ENCODE measurements around the gene TBCA. TPM values are rescaled to one million over a fixed set of nuclear protein-coding genes. Genes with fewer than 3 reads are reported as not detected.

The TBCA gene
- total RNA-seq, 4 donors from 2014 or later = 44.7 to 178 (median 70.5) TPM

DNA sequence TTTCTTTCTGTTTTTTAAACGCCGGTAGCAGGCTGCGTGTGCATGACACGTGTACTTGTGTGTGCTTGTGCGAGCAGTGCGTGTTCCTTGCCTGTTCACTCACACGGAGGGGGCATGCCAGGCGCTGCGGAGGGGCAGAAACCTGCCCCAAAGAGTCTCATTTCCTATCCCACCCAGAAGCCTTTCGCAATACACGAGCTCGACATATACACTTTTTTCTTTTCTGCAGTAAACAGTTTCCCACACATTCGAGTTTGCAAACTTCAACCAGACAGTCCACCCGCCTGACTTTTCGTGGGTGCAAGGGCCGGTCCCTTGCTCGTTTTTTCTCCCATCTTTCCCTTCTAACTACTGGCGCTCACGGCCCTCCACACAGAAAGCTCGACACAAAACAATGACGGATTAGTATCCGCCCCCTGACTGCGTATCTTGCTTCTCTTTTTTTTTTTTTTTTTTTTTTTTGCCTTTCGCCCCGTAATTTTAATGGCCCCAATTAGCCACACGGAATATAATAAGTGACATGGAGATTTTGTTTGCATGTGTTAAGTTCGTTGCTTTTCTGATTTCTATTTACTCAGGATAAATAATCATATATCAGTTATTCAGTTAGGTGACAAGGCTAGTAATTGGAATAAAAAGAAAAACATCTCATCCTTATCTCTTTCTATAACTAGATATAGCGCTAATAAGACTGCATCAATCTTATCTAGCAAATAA lies 132.3 kb downstream of the TBCA start:
- no peak overlapping the region for H3K4me3 ChIP-seq
- no peak for TF ChIP-seq POLR2A (IDR thresholded peaks at IDR 0.05)
- TF ChIP-seq, protein P1, sequence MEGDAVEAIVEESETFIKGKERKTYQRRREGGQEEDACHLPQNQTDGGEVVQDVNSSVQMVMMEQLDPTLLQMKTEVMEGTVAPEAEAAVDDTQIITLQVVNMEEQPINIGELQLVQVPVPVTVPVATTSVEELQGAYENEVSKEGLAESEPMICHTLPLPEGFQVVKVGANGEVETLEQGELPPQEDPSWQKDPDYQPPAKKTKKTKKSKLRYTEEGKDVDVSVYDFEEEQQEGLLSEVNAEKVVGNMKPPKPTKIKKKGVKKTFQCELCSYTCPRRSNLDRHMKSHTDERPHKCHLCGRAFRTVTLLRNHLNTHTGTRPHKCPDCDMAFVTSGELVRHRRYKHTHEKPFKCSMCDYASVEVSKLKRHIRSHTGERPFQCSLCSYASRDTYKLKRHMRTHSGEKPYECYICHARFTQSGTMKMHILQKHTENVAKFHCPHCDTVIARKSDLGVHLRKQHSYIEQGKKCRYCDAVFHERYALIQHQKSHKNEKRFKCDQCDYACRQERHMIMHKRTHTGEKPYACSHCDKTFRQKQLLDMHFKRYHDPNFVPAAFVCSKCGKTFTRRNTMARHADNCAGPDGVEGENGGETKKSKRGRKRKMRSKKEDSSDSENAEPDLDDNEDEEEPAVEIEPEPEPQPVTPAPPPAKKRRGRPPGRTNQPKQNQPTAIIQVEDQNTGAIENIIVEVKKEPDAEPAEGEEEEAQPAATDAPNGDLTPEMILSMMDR (IDR thresholded peaks at IDR 0.05) = no peak
- H3K27me3 ChIP-seq = peaks cover 0 to 63% of the 10 kb centered on the region in 2 donors
- H3K36me3 ChIP-seq = no peaks in the 10 kb centered on the region
- H3K9me3 ChIP-seq = peaks cover 0 to 3% (median 0%) of the 10 kb centered on the region in 4 donors
- no peak for DNase-seq
- H3K4me1 ChIP-seq = peaks cover 0 to 25% (median 3%) of the 10 kb centered on the region in 4 donors
- no peak overlapping the region for H3K27ac ChIP-seq

DNA sequence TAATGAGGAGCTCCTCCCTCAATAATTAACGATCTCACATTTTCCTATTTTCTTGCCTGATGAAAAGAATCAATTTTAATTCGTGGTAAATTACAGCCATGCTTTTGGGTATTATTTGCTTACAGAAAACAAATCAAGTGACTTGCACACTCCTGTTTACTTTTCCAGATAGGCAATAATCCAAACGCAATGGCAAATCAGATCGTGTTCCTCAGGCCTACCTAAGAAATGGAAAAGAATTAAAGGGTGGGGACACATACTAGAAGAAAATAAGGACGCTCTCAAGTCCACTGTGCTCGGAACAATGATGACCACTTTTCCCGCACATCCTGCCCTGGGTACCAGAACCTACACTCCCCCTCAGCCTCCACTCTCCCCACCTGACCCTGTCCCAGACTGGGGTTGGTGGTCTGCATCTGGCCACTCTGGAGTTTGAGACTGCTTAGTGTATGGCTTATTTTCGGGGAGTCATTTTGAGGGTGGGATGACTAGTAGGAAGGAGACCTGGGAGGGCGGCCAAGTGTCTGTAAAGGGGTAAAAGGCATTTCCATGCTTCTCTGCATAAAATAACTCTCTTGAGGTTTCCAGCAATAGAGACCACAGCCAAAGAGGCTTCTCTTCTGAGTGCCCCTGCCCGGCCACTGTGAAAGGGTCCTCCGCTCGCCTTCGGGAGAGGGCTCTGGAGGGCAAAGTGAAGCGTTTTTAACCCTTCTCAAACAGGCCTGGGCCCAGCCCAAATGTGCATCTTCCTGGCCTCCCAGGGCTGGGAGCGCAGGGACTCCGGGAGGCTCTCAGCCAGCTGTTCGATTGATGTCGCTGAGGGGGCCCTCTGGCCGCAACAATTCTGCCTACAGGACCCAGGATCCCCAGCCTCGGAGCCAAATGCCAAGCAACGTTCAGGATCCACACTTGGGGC lies 133.1 kb downstream of the TBCA start:
- no peak for DNase-seq
- TF ChIP-seq, protein P1 (IDR thresholded peaks at IDR 0.05) = no peak
- TF ChIP-seq POLR2A (IDR thresholded peaks at IDR 0.05) = no peak
- Histone ChIP-seq H3K4me1 (peaks cover 0 to 30% (median 3%) of the 10 kb centered on the region in 4 donors), H3K36me3 (no peaks in the 10 kb centered on the region), H3K27me3 (peaks cover 0 to 71% of the 10 kb centered on the region in 2 donors), H3K27ac (no peak overlapping the region), H3K9me3 (peaks cover 0 to 3% (median 0%) of the 10 kb centered on the region in 4 donors), H3K4me3 (no peak overlapping the region)

DNA sequence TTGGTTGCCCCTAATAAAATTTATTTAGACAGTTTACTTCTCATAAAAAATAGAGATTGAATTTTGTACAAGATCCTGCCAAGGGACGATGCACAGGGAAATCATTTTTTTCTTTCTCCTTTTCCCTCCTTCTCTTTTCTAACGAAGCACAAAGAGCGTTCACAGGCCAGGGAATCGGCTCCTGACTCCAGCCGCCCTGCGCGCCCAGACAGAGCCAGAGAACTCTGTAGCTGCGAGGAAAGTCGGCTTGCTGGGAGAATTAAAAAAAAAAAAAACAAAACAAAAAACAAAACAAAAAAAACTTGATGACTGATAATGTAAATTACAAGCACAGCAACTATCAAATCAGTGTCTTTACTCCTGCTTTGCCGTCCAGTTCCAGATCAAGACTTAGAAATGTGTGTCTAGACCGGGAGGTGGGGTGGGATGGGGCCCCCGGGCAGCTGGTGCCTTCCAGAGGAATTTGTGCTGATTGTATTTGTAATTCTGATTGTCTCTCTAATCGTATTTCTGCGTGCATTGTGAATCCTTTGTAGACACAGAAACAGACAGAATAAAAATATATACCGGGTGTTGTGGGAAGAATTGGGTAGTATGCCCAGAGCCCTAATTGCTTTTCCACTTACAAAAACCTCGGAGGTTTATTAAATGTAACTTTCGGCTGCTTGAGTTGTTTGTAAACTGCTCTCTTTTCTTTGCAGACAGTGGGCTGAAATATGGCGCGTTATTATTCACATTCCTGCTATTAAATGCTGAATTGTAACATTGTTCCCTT lies 134.0 kb downstream of the TBCA start:
- DNase-seq = no peak
- TF ChIP-seq, protein P1 (IDR thresholded peaks at IDR 0.05) = no peak
- no peak for TF ChIP-seq POLR2A (IDR thresholded peaks at IDR 0.05)

DNA sequence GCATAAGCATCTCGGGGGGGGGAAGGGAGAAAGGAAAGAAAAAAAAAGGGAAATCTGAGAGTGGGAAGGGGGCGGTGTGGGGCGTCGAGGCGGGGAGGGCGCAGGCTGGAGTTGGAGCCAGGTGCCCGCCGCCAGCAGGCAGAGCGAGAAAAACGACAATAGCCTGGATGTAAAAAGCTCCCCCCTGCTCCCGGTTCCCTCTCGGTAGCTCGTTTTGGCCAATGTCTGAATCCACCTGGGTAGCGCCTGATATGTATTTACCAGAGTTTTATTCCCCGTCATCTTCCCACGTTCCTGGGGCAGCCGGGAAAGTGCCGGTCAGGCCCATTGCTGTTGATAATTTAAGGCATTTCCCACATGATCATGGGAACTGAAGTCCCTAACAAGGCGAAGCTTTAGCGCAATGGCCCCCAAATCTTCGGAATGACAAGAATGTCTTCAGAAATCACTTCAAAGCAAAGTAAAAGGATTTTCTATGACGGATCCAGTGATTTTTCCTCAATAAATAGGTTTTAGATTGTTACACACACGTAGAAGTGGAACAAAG lies 134.7 kb downstream of the TBCA start:
- Histone ChIP-seq H3K36me3 (no peaks in the 10 kb centered on the region), H3K27ac (no peak overlapping the region), H3K27me3 (peaks cover 0 to 85% of the 10 kb centered on the region in 2 donors), H3K4me3 (no peak overlapping the region), H3K9me3 (peaks cover 0 to 3% (median 0%) of the 10 kb centered on the region in 4 donors), H3K4me1 (peaks cover 0 to 38% (median 3%) of the 10 kb centered on the region in 4 donors)
- TF ChIP-seq, protein P1 (IDR thresholded peaks at IDR 0.05) = no peak
- TF ChIP-seq POLR2A (IDR thresholded peaks at IDR 0.05) = no peak
- no peak for DNase-seq

More for the DNA sequence above, 134.0 kb downstream of the TBCA start:
- peaks cover 0 to 31% (median 3%) of the 10 kb centered on the region in 4 donors for H3K4me1 ChIP-seq
- H3K27ac ChIP-seq = no peak overlapping the region
- H3K4me3 ChIP-seq = no peak overlapping the region
- peaks cover 0 to 78% of the 10 kb centered on the region in 2 donors for H3K27me3 ChIP-seq
- no peaks in the 10 kb centered on the region for H3K36me3 ChIP-seq
- H3K9me3 ChIP-seq = peaks cover 0 to 3% (median 0%) of the 10 kb centered on the region in 4 donors

Other genes starting within 250 kb of the TBCA start
- gene OTP, start 137.6 kb downstream of the TBCA start, total RNA-seq = not detected

Data from Peyer's patch (tissue), 4 donors.